Breast epithelium (tissue), 4 donors: ENCODE data around the gene ZWILCH. TPM values are rescaled to one million over a fixed set of nuclear protein-coding genes. Genes with fewer than 3 reads are reported as not detected.

Source experiments
- DNase-seq, 2 donors: peaks; one replicate each; pipeline ENCODE4 v3.0.0-alpha.2; 2019; ENCODE audit warnings: low spot score in 2 of 2
- H3K27ac ChIP-seq, 2 donors: fragments of 200-600 bp; sonication (generic) in 1 of 2; one replicate each; pipeline ENCODE4 v1.5.1; 2016 to 2019; ENCODE audit warnings: mild to moderate bottlenecking in 1 of 2
- H3K27me3 ChIP-seq, 2 donors: fragments of 200-600 bp; sonication (generic) in 1 of 2; one replicate each; pipeline versions ENCODE4 v1.5.1 to v1.6.0; 2017 to 2019; ENCODE audit warnings: control low read depth in 1 of 2, mild to moderate bottlenecking in 1 of 2
- H3K36me3 ChIP-seq: fragments of 200-600 bp; one replicate; pipeline ENCODE4 v1.5.1; 2019
- H3K4me1 ChIP-seq, 2 donors: fragments of 200-600 bp; sonication (generic); one replicate each; pipeline ENCODE4 v1.5.1; 2016 to 2019; ENCODE audit warnings: control low read depth in 1 of 2
- H3K4me3 ChIP-seq, 3 donors: fragments of 200-600 bp; sonication (generic); 1 replicate in 2 of 3; 2 replicates in 1 of 3; pipeline ENCODE4 v1.5.1; 2016 to 2019; ENCODE audit warnings: mild to moderate bottlenecking in 3 of 3, moderate library complexity in 2 of 3
- H3K9me3 ChIP-seq, 2 donors: fragments of 200-600 bp; sonication (generic) in 1 of 2; one replicate each; pipeline ENCODE4 v1.5.1; 2016 to 2019; ENCODE audit warnings: control low read depth in 1 of 2
- POLR2A ChIP-seq: fragments of 450-650 bp; IDR thresholded peaks from one replicate; pipeline ENCODE4 v1.6.1; 2016; ENCODE audit warnings: antibody characterized with exemption, mild to moderate bottlenecking, moderate library complexity
- POLR2AphosphoS5 ChIP-seq, 3 donors: sonication (generic); formaldehyde crosslinking; IDR thresholded peaks; one replicate each; pipeline ENCODE4 v1.6.1; 2017; ENCODE audit warnings: antibody characterized with exemption in 3 of 3
- intact Hi-C: fragments of 100-400 bp; cut with DNase I; formaldehyde crosslinking; loops from one replicate; pipeline ENCODE4 v1.15.1; 2023; ENCODE audit warnings: low total_unique reads
- total RNA-seq, 3 donors: library from RNA; depleted of rRNA; stranded (reverse); fragments of >200 nt; gene quantifications; one replicate each; pipeline ENCODE4 v1.1.0, GENCODE V29; 2016
- TF ChIP-seq, protein P1 (sequence below), 3 donors: fragments of 450-650 bp; IDR thresholded peaks; one replicate each; pipeline ENCODE4 v1.5.1; 2016 to 2017; ENCODE audit warnings: antibody characterized with exemption in 3 of 3, mild to moderate bottlenecking in 3 of 3, moderate library complexity in 3 of 3

Gene ZWILCH
- total RNA-seq, 3 donors from 2014 or later = 4.0 to 8.2 (median 7.6) TPM

GRCh38 chr15:66566963-66567531 lies 61.9 kb downstream of the ZWILCH start:
- DNase-seq = no peak
- Histone ChIP-seq H3K9me3 (no peaks in the 10 kb centered on the region), H3K36me3 (no peaks in the 10 kb centered on the region), H3K4me1 (no peaks in the 10 kb centered on the region), H3K27me3 (no peaks in the 10 kb centered on the region), H3K4me3 (no peak overlapping the region), H3K27ac (no peak overlapping the region)
- intact Hi-C loops = no loop called here
- TF ChIP-seq, protein P1, sequence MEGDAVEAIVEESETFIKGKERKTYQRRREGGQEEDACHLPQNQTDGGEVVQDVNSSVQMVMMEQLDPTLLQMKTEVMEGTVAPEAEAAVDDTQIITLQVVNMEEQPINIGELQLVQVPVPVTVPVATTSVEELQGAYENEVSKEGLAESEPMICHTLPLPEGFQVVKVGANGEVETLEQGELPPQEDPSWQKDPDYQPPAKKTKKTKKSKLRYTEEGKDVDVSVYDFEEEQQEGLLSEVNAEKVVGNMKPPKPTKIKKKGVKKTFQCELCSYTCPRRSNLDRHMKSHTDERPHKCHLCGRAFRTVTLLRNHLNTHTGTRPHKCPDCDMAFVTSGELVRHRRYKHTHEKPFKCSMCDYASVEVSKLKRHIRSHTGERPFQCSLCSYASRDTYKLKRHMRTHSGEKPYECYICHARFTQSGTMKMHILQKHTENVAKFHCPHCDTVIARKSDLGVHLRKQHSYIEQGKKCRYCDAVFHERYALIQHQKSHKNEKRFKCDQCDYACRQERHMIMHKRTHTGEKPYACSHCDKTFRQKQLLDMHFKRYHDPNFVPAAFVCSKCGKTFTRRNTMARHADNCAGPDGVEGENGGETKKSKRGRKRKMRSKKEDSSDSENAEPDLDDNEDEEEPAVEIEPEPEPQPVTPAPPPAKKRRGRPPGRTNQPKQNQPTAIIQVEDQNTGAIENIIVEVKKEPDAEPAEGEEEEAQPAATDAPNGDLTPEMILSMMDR (IDR thresholded peaks at IDR 0.05) = peak in 1 of 3 donors; percentile 53
- TF ChIP-seq POLR2AphosphoS5 (IDR thresholded peaks at IDR 0.05) (no peak), POLR2A (no peak)

GRCh38 chr15:66567897-66568296 lies 62.8 kb downstream of the ZWILCH start:
- Histone ChIP-seq H3K4me1 (no peaks in the 10 kb centered on the region), H3K27me3 (no peaks in the 10 kb centered on the region), H3K9me3 (no peaks in the 10 kb centered on the region), H3K27ac (no peak overlapping the region), H3K36me3 (no peaks in the 10 kb centered on the region), H3K4me3 (no peak overlapping the region)
- intact Hi-C loops = no loop called here
- peak in 1 of 2 donors; percentile 2 for DNase-seq
- TF ChIP-seq, protein P1 (IDR thresholded peaks at IDR 0.05) = no peak
- TF ChIP-seq POLR2A (no peak), POLR2AphosphoS5 (IDR thresholded peaks at IDR 0.05) (no peak)

- Histone ChIP-seq H3K36me3 (no peaks in the 10 kb centered on the region), H3K27me3 (no peaks in the 10 kb centered on the region), H3K4me3 (no peak overlapping the region), H3K9me3 (no peaks in the 10 kb centered on the region), H3K4me1 (no peaks in the 10 kb centered on the region), H3K27ac (no peak overlapping the region)
- DNase-seq = no peak
- no peak for TF ChIP-seq POLR2A
- TF ChIP-seq, protein P1 (IDR thresholded peaks at IDR 0.05) = no peak
- no peak for TF ChIP-seq POLR2AphosphoS5 (IDR thresholded peaks at IDR 0.05)
- intact Hi-C loops = no loop called here
These were observed 64.5 kb downstream of the ZWILCH start for GRCh38 chr15:66569461-66570137.

- H3K27ac ChIP-seq = no peak overlapping the region
- no peaks in the 10 kb centered on the region for H3K9me3 ChIP-seq
These were observed 65.2 kb downstream of the ZWILCH start for GRCh38 chr15:66570327-66570726.

More at GRCh38 chr15:66570327-66570726, 65.2 kb downstream of the ZWILCH start:
- intact Hi-C loops = no loop called here
- Histone ChIP-seq H3K4me1 (no peaks in the 10 kb centered on the region), H3K27me3 (no peaks in the 10 kb centered on the region), H3K4me3 (no peak overlapping the region), H3K36me3 (no peaks in the 10 kb centered on the region)
- TF ChIP-seq, protein P1 (IDR thresholded peaks at IDR 0.05) = no peak
- TF ChIP-seq POLR2A (no peak), POLR2AphosphoS5 (IDR thresholded peaks at IDR 0.05) (no peak)
- no peak for DNase-seq
